K562 (cell line): Measurements from ENCODE around the gene VSIG10L. TPM values are rescaled to one million over a fixed set of nuclear protein-coding genes. Genes with fewer than 3 reads are reported as not detected.
A peak's percentile ranks its signal among the peaks of the same experiment; 100 is the strongest.

Source experiments
- CBX3 ChIP-seq, 2 experiments: IDR thresholded peaks; 1 replicate in 1 of 2; 2 replicates in 1 of 2; pipeline ENCODE4 v1.6.1; 2012; ENCODE audit warnings: inconsistent platforms in 2 of 2, low read length in 2 of 2, borderline replicate concordance in 1 of 2, control low read depth in 1 of 2
- CREBBP ChIP-seq: IDR thresholded peaks from one replicate; pipeline ENCODE4 v1.6.1; 2012; ENCODE audit warnings: low read depth, mild to moderate bottlenecking, control low read depth, inconsistent platforms, low read length
- FOSL1 ChIP-seq: fragments of 200-800 bp; sonication (Bioruptor generic); conservative IDR thresholded peaks from 2 replicates; pipeline ENCODE4 v1.6.1; 2016; ENCODE audit warnings: missing genetic modification characterization, missing compliant biosample characterization
- GATAD2A ChIP-seq: fragments of 450-650 bp; IDR thresholded peaks from 2 replicates; pipeline ENCODE4 v1.6.1; 2017
- HDGF ChIP-seq: fragments of 450-650 bp; IDR thresholded peaks from 2 replicates; pipeline ENCODE4 v1.6.1; 2016
- HMBOX1 ChIP-seq: sonication (generic); IDR thresholded peaks from 2 replicates; pipeline ENCODE4 v1.6.1; 2016
- HNRNPUL1 ChIP-seq: fragments of 200-400 bp; formaldehyde crosslinking; IDR thresholded peaks from 2 replicates; pipeline ENCODE4 v1.6.1; 2017; ENCODE audit warnings: low read length
- IRF1 ChIP-seq: sonication (generic); formaldehyde crosslinking; IDR thresholded peaks from 2 replicates; pipeline ENCODE4 v1.8.0; 2022; ENCODE audit warnings: missing genetic modification reagents, mild to moderate bottlenecking, borderline replicate concordance
- MBD2 ChIP-seq: sonication (generic); IDR thresholded peaks from 2 replicates; pipeline ENCODE4 v1.6.1; 2016; ENCODE audit warnings: low read depth, borderline replicate concordance
- POLR2B ChIP-seq: fragments of 450-650 bp; IDR thresholded peaks from 2 replicates; pipeline ENCODE4 v1.6.1; 2018; ENCODE audit warnings: low read depth; ENCODE audit not compliant: partially characterized antibody
- POLR2G ChIP-seq: fragments of 200-400 bp; formaldehyde crosslinking; IDR thresholded peaks from 2 replicates; pipeline ENCODE4 v1.6.1; 2017; ENCODE audit warnings: low read depth, mild to moderate bottlenecking, antibody characterized with exemption, low read length, moderate library complexity
- POLR2H ChIP-seq: IDR thresholded peaks from 2 replicates; pipeline ENCODE4 v1.6.1; 2016; ENCODE audit warnings: missing genetic modification characterization, low read depth, mild to moderate bottlenecking, control low read depth, missing compliant biosample characterization, moderate library complexity
- STAG1 ChIP-seq: sonication (generic); formaldehyde crosslinking; IDR thresholded peaks from 2 replicates; pipeline ENCODE4 v1.5.0; 2020; ENCODE audit warnings: missing genetic modification reagents, borderline replicate concordance
- STAT5B ChIP-seq: fragments of 250-450 bp; sonication (Bioruptor Pico); IDR thresholded peaks from 2 replicates; pipeline ENCODE4 v1.8.0; 2021; ENCODE audit warnings: mild to moderate bottlenecking, inconsistent platforms
- ZBTB2 ChIP-seq: fragments of 450-650 bp; IDR thresholded peaks from 2 replicates; pipeline ENCODE4 v1.6.1; 2016; ENCODE audit warnings: antibody characterized with exemption
- ZFP30 ChIP-seq: fragments of 250-450 bp; sonication (Bioruptor Pico); IDR thresholded peaks from 2 replicates; pipeline ENCODE4 v1.8.0; 2022; ENCODE audit warnings: moderate library complexity, mild to moderate bottlenecking, inconsistent platforms, borderline replicate concordance
- ZNF175 ChIP-seq: fragments of 200-800 bp; sonication (Bioruptor generic); IDR thresholded peaks from 2 replicates; pipeline ENCODE4 v1.6.1; 2016; ENCODE audit warnings: low read depth, mild to moderate bottlenecking, missing genetic modification characterization, missing compliant biosample characterization
- ZNF511 ChIP-seq: sonication (generic); formaldehyde crosslinking; IDR thresholded peaks from 2 replicates; pipeline ENCODE4 v1.8.0; 2022; ENCODE audit warnings: mild to moderate bottlenecking, missing genetic modification reagents
- ZNF592 ChIP-seq: fragments of 450-650 bp; IDR thresholded peaks from 2 replicates; pipeline ENCODE4 v1.6.1; 2017; ENCODE audit warnings: antibody characterized with exemption, mild to moderate bottlenecking
- polyA plus RNA-seq, 8 experiments: library from polyadenylated mRNA; depleted of rRNA in 4 of 8; stranded (reverse) in 5 of 8; unstranded in 3 of 8; fragments of >200 nt; fragmentation: Nextera tagmentation in 2 of 8; fragmentation: Illumina TruSeq in 1 of 8; extraction: Ambion mirVana in 2 of 8; extraction: Trizol in 1 of 8; gene quantifications; 2 replicates each; pipeline versions ENCODE4 v1.2.1 to v1.2.3, GENCODE V29; 2011 to 2014; ENCODE audit warnings: inconsistent platforms in 1 of 8, missing spikeins in 1 of 8
- total RNA-seq, 7 experiments: library from RNA; depleted of rRNA in 6 of 7; stranded (reverse); fragments of >200 nt in 6 of 7; fragmentation: Illumina TruSeq in 2 of 7; extraction: Trizol in 2 of 7; gene quantifications; 2 replicates each; pipeline versions ENCODE4 v1.2.1 to v1.2.3, GENCODE V29; 2011 to 2021; ENCODE audit warnings: low replicate concordance in 1 of 7

The VSIG10L gene
- total and polyA plus RNA-seq, 9 of the 15 experiments (the other 6 are each of a cell fraction or from before 2014, with no cell fraction given), result 1.1 to 7.6 (median 2.2) TPM

- TF ChIP-seq ZNF592 (peak; percentile 91), POLR2H (tag) (peak; percentile 92), ZNF511 (CRISPR knock-in tag) (peak; percentile 96), FOSL1 (tag) (peak; percentile 74), GATAD2A (no peak), STAG1 (CRISPR knock-in tag) (peak; percentile 40; the same call in 1 of the 2 replicates), STAT5B (no peak), HDGF (peak; percentile 42; the same call in 1 of the 2 replicates), ZFP30 (CRISPR knock-in tag) (no peak), MBD2 (peak; percentile 27; the same call in 1 of the 2 replicates), POLR2G (peak; percentile 94), ZBTB2 (0 out of 2 replicates have a peak, but pooled peaks have one; percentile 36), IRF1 (CRISPR knock-in tag) (no peak), CREBBP (no peak), POLR2B (peak; percentile 52), CBX3 (IDR thresholded peaks at IDR 0.05; ENCODE audit: borderline replicate concordance in 1 of 2, low read length in 2 of 2) (peak in 1 of 2 experiments; percentile 51; a peak in 1 of 3 replicates), HMBOX1 (no peak), HNRNPUL1 (no peak), ZNF175 (CRISPR knock-in tag) (0 out of 2 replicates have a peak, but pooled peaks have one; percentile 62)
Measured at GRCh38 chr19:51339687-51340656, 2.0 kb downstream of the VSIG10L start (continued).
